ACHN (cell line): ENCODE data around the gene TMCO2.

Experiments used
- DNase-seq: peaks from one replicate; pipeline ENCODE4 v3.0.0-alpha.2; 2015
- in situ Hi-C: cut with HindIII; loops from 2 replicates; pipeline ENCODE4 v1.10.0; 2017; ENCODE audit warnings: low sequenced_read_pairs, low pct_ligation_motif_present, low pct_unique_long_range_greater_than_20kb

Gene TMCO2

GRCh38 chr1:40255231-40255630, 7.5 kb downstream of the TMCO2 start:
- in situ Hi-C loops = no loop called here
- no peak for DNase-seq

GRCh38 chr1:40256401-40257084, 8.8 kb downstream of the TMCO2 start:
- in situ Hi-C loops = no loop called here
- no peak for DNase-seq

- in situ Hi-C loops = no loop called here
- no peak for DNase-seq
Measured at GRCh38 chr1:40257313-40257687, 9.6 kb downstream of the TMCO2 start.

- peak; percentile 95 for DNase-seq
- in situ Hi-C loops = no loop called here
Measured at GRCh38 chr1:40257688-40258444, 10.1 kb downstream of the TMCO2 start, which contains the start of gene ZMPSTE24. Gene ZMPSTE24 (plus strand): TSS chr1:40258236. CDS start chr1:40258272, 36 bp downstream.

- in situ Hi-C loops = no loop called here
- DNase-seq = peak; percentile 28
Measured at GRCh38 chr1:40258445-40258769, 10.7 kb downstream of the TMCO2 start.

GRCh38 chr1:40264354-40264781, 16.6 kb downstream of the TMCO2 start:
- DNase-seq = no peak
- in situ Hi-C loops = no loop called here

GRCh38 chr1:40265298-40265697, 17.6 kb downstream of the TMCO2 start:
- in situ Hi-C loops = no loop called here
- DNase-seq = no peak

- in situ Hi-C loops = no loop called here
- no peak for DNase-seq
Measured at GRCh38 chr1:40265919-40266318, 18.2 kb downstream of the TMCO2 start.

GRCh38 chr1:40266786-40267535, 19.2 kb downstream of the TMCO2 start:
- in situ Hi-C loops = no loop called here
- DNase-seq = no peak

- in situ Hi-C loops = no loop called here
Measured at GRCh38 chr1:40267767-40268187, 20.0 kb downstream of the TMCO2 start.

GRCh38 chr1:40268211-40268610, 20.5 kb downstream of the TMCO2 start:
- in situ Hi-C loops = no loop called here
- no peak for DNase-seq

More at GRCh38 chr1:40267767-40268187, 20.0 kb downstream of the TMCO2 start:
- peak; percentile 12 for DNase-seq

- no peak for DNase-seq
- in situ Hi-C loops = no loop called here
Measured at GRCh38 chr1:40270152-40270834, 22.6 kb downstream of the TMCO2 start.

- in situ Hi-C loops = no loop called here
- DNase-seq = no peak
Measured at GRCh38 chr1:40272653-40273213, 25.0 kb downstream of the TMCO2 start.

GRCh38 chr1:40273547-40274166, 25.9 kb downstream of the TMCO2 start:
- in situ Hi-C loops = no loop called here
- DNase-seq = peak; percentile 49

GRCh38 chr1:40274331-40274730, 26.6 kb downstream of the TMCO2 start:
- in situ Hi-C loops = no loop called here
- no peak for DNase-seq

GRCh38 chr1:40276122-40276521, 28.4 kb downstream of the TMCO2 start:
- in situ Hi-C loops = no loop called here
- DNase-seq = no peak

GRCh38 chr1:40281853-40282252, 34.1 kb downstream of the TMCO2 start:
- no peak for DNase-seq
- in situ Hi-C loops = no loop called here

- DNase-seq = no peak
- in situ Hi-C loops = no loop called here
Measured at GRCh38 chr1:40291293-40291692, 43.6 kb downstream of the TMCO2 start.
